HG02759 (cell line): ENCODE measurements around the gene ZSCAN5A.
"Not testable (repeated sequence)": the region's sequence is repeated elsewhere in the genome, so short reads cannot be mapped to it uniquely, and the experiment has no call there.

ENCODE experiments used
- ATAC-seq: cut with Tn5 transposase; IDR thresholded peaks from one replicate; pipeline ENCODE4 v1.9.1; 2021; ENCODE audit warnings: mild to moderate bottlenecking, moderate library complexity; ENCODE audit not compliant: unreplicated experiment

Gene ZSCAN5A

GRCh38 chr19:56315077-56315828 lies 614 bp upstream of the ZSCAN5A start:
- ATAC-seq = peak; percentile 75

GRCh38 chr19:56314018-56314380 lies 640 bp downstream of the ZSCAN5A start:
- ATAC-seq = no peak

GRCh38 chr19:56312787-56313657 lies 1.6 kb downstream of the ZSCAN5A start:
- no peak for ATAC-seq

- ATAC-seq = no peak
Measured at GRCh38 chr19:56312342-56312741, 2.3 kb downstream of the ZSCAN5A start.

GRCh38 chr19:56310462-56310861 lies 4.2 kb downstream of the ZSCAN5A start:
- ATAC-seq = no peak

- no peak for ATAC-seq
Measured at GRCh38 chr19:56309511-56310185, 5.0 kb downstream of the ZSCAN5A start.

GRCh38 chr19:56308792-56309191 lies 5.8 kb downstream of the ZSCAN5A start:
- ATAC-seq = no peak

GRCh38 chr19:56307062-56307461 lies 7.6 kb downstream of the ZSCAN5A start:
- not testable (repeated sequence) for ATAC-seq

- no peak for ATAC-seq
Measured at GRCh38 chr19:56306016-56306415, 8.6 kb downstream of the ZSCAN5A start.

GRCh38 chr19:56304243-56304642 lies 10.4 kb downstream of the ZSCAN5A start:
- no peak for ATAC-seq

GRCh38 chr19:56301886-56302620 lies 12.6 kb downstream of the ZSCAN5A start:
- no peak for ATAC-seq

- no peak for ATAC-seq
Measured at GRCh38 chr19:56301155-56301554, 13.5 kb downstream of the ZSCAN5A start.

GRCh38 chr19:56299688-56300087 lies 15.0 kb downstream of the ZSCAN5A start:
- no peak for ATAC-seq

GRCh38 chr19:56297010-56297409 lies 17.6 kb downstream of the ZSCAN5A start:
- ATAC-seq = no peak

- ATAC-seq = no peak
Measured at GRCh38 chr19:56295531-56296455, 18.8 kb downstream of the ZSCAN5A start.

GRCh38 chr19:56294549-56294948 lies 20.1 kb downstream of the ZSCAN5A start:
- ATAC-seq = no peak

GRCh38 chr19:56291867-56292266 lies 22.8 kb downstream of the ZSCAN5A start:
- no peak for ATAC-seq

- ATAC-seq = no peak
Measured at GRCh38 chr19:56290104-56290503, 24.5 kb downstream of the ZSCAN5A start.

- no peak for ATAC-seq
Measured at GRCh38 chr19:56284746-56285145, 29.9 kb downstream of the ZSCAN5A start.

GRCh38 chr19:56282809-56283208 lies 31.8 kb downstream of the ZSCAN5A start:
- ATAC-seq = no peak
